NT2/D1 (cell line): ENCODE data around the gene CIITA.

ENCODE experiments used
- SUZ12 ChIP-seq: IDR thresholded peaks from 2 replicates; pipeline ENCODE4 v1.6.1; 2011; ENCODE audit not compliant: insufficient read length, insufficient read depth; ENCODE audit errors: extremely low read depth
- YY1 ChIP-seq: IDR thresholded peaks from 2 replicates; pipeline ENCODE4 v1.6.1; 2011; ENCODE audit not compliant: insufficient read length, insufficient read depth

DNA sequence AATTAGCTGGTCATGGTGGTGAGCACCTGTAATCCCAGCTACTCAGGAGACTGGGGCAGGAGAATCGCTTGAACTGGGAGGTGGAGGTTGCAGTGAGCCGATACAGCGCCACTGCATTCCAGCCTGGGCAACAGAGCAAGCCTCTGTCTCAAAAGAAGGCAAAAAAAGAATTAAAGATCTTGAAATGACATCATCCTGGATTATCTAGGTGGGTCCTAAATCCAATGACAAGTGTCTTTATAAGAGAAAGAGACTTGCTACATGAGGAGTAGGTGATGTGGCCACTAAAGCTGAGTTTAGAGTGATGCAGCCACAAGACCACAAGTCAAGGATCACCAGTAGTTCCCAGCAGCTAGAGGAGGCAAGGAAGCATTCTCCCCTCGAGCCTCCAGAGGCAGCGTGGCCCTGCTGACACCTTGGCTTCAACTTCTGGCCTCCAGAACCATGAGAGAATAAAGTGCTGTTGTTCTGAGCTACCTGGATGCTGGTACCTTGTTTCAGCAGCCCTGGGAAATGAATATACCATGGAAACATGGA, 15.8 kb downstream of the CIITA start:
- TF ChIP-seq YY1 (no peak), SUZ12 (no peak)
